Measurements from ENCODE around the gene WDR54.

- TF ChIP-seq SUZ12 (IDR thresholded peaks at IDR 0.05; ENCODE audit: extremely low read depth, insufficient read depth, insufficient read length) (no peak), ZNF274 (IDR thresholded peaks at IDR 0.05; ENCODE audit: low read depth, low read length) (no peak)
Measured at GRCh38 chr2:74436111-74436805, 14.7 kb downstream of the WDR54 start.

Data from NT2/D1 (cell line).